Smooth muscle cell (in vitro differentiated cells): ENCODE measurements around the gene FCRL5. TPM values are rescaled to one million over a fixed set of nuclear protein-coding genes. Genes with fewer than 3 reads are reported as not detected.

Source experiments
- DNase-seq: peaks from one replicate; lab custom pipeline; 2025; ENCODE audit not compliant: unreplicated experiment; lab: John Stamatoyannopoulos, UW
- H2AFZ ChIP-seq: fragments of 200-600 bp; sonication (generic); 2 replicates; pipeline ENCODE4 v1.6.0; 2016; ENCODE audit warnings: antibody characterized with exemption, low read depth, mild to moderate bottlenecking
- H3F3A ChIP-seq: fragments of 200-600 bp; sonication (generic); 2 replicates; pipeline ENCODE4 v1.6.0; 2017; ENCODE audit warnings: antibody characterized with exemption, low read depth
- H3K27ac ChIP-seq: fragments of 200-600 bp; sonication (generic); 2 replicates; pipeline ENCODE4 v1.5.1; 2016; ENCODE audit warnings: low read depth, mild to moderate bottlenecking
- H3K27me3 ChIP-seq: fragments of 200-600 bp; sonication (generic); 2 replicates; pipeline ENCODE4 v1.6.1; 2016; ENCODE audit warnings: low read depth, mild to moderate bottlenecking
- H3K36me3 ChIP-seq: fragments of 200-600 bp; sonication (generic); 2 replicates; pipeline ENCODE4 v1.5.1; 2016; ENCODE audit warnings: low read depth
- H3K4me1 ChIP-seq: fragments of 200-600 bp; sonication (generic); 2 replicates; pipeline ENCODE4 v1.5.1; 2016; ENCODE audit warnings: low read depth
- H3K4me2 ChIP-seq: fragments of 200-600 bp; sonication (generic); 2 replicates; pipeline ENCODE4 v1.6.0; 2016; ENCODE audit warnings: mild to moderate bottlenecking
- H3K4me3 ChIP-seq: fragments of 200-600 bp; sonication (generic); 2 replicates; pipeline ENCODE4 v1.5.1; 2016; ENCODE audit warnings: mild to moderate bottlenecking
- H3K79me2 ChIP-seq: fragments of 200-600 bp; sonication (generic); 2 replicates; pipeline ENCODE4 v1.6.0; 2016; ENCODE audit warnings: low read depth, mild to moderate bottlenecking
- H3K9ac ChIP-seq: fragments of 200-600 bp; sonication (generic); 2 replicates; pipeline ENCODE4 v1.6.0; 2016; ENCODE audit warnings: low read depth
- H3K9me3 ChIP-seq: fragments of 200-600 bp; sonication (generic); replicated peaks from 2 replicates; pipeline ENCODE4 v1.5.1; 2016; ENCODE audit warnings: low read depth
- H4K20me1 ChIP-seq: fragments of 200-600 bp; sonication (generic); 2 replicates; pipeline ENCODE4 v1.6.0; 2016; ENCODE audit warnings: low read depth
- WGBS: methylation state at CpG from one replicate; pipeline ENCODE4 v1.1.7; 2016; ENCODE audit warnings: low lambda C conversion rate; 5-methylcytosine and 5-hydroxymethylcytosine counted together
- polyA plus RNA-seq: library from polyadenylated mRNA; unstranded; fragments of >200 nt; fragmentation: Nextera tagmentation; extraction: Ambion mirVana; gene quantifications from 2 replicates; pipeline ENCODE4 v1.2.1, GENCODE V29; 2016
- total RNA-seq: library from RNA; depleted of rRNA; stranded (reverse); fragments of >200 nt; gene quantifications from 2 replicates; pipeline ENCODE4 v1.2.3, GENCODE V29; 2014
- TF ChIP-seq, protein P1 (sequence below): fragments of 200-600 bp; sonication (generic); IDR thresholded peaks from 2 replicates; pipeline ENCODE4 v1.5.1; 2017; ENCODE audit warnings: borderline replicate concordance, mild to moderate bottlenecking, antibody characterized with exemption; ENCODE audit not compliant: insufficient read depth, poor library complexity, severe bottlenecking

FCRL5 gene
- total and polyA plus RNA-seq, 2 experiments from 2014 or later, result not detected

DNA sequence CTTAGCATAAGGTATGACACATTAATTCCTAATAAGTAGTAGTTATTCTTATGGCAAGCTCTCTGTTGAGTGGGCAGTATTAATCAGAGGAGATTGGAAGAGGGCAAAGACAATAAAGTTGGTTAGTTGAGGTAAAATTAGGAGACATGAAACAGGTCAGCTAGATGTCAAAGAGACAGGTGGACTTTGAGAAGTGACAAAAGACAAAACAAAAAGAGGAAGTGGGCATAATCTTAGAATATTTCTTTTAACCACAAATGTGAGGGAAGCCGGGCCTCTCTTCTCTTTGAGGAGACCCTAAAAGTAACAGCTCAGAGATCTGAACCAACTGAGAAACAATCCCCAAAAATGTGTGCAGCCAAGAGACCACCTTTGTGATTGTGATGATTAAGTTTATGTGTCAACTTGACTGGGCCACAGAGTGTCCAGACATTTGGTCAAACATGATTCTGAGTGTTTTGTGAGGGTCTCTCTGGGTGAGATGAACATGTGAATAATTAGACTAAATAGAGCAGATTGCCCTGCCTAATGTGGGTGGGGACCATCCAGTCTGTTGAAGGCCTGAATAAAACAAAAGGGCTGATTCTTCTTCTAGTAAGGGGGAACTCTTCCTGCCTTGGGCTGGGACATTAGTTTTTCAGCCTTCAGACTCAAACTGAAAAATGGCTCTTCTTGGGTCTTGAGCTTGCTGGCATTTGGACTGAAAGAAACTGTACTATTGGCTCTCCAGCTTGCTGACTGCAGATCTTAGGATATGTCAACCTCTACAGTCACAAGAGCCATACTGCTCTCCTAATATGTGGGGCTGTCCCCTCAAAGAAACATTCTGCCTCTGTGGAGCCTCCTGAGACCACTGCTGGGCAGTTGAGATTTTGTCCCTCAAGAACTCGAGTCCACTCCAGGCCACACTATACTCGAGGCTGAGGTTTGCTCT, 40.0 kb downstream of the FCRL5 start:
- H3K9me3 ChIP-seq, result no peaks in the 10 kb centered on the region
- H3K4me2 ChIP-seq, result no peak overlapping the region
- no peaks in the 10 kb centered on the region for H3K79me2 ChIP-seq
- H2AFZ ChIP-seq, result no peak overlapping the region
- H3K27me3 ChIP-seq, result no peaks in the 10 kb centered on the region
- no peak for DNase-seq
- no peak overlapping the region for H3K4me3 ChIP-seq
- no peaks in the 10 kb centered on the region for H3F3A ChIP-seq
- H3K9ac ChIP-seq, result no peak overlapping the region
- WGBS, result 93% methylated on average over 3 of the region's 3 CpGs
- no peaks in the 10 kb centered on the region for H3K4me1 ChIP-seq
- H3K27ac ChIP-seq, result no peak overlapping the region
- TF ChIP-seq, protein P1, sequence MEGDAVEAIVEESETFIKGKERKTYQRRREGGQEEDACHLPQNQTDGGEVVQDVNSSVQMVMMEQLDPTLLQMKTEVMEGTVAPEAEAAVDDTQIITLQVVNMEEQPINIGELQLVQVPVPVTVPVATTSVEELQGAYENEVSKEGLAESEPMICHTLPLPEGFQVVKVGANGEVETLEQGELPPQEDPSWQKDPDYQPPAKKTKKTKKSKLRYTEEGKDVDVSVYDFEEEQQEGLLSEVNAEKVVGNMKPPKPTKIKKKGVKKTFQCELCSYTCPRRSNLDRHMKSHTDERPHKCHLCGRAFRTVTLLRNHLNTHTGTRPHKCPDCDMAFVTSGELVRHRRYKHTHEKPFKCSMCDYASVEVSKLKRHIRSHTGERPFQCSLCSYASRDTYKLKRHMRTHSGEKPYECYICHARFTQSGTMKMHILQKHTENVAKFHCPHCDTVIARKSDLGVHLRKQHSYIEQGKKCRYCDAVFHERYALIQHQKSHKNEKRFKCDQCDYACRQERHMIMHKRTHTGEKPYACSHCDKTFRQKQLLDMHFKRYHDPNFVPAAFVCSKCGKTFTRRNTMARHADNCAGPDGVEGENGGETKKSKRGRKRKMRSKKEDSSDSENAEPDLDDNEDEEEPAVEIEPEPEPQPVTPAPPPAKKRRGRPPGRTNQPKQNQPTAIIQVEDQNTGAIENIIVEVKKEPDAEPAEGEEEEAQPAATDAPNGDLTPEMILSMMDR, result no peak
- H4K20me1 ChIP-seq, result no peaks in the 10 kb centered on the region
- H3K36me3 ChIP-seq, result no peaks in the 10 kb centered on the region

DNA sequence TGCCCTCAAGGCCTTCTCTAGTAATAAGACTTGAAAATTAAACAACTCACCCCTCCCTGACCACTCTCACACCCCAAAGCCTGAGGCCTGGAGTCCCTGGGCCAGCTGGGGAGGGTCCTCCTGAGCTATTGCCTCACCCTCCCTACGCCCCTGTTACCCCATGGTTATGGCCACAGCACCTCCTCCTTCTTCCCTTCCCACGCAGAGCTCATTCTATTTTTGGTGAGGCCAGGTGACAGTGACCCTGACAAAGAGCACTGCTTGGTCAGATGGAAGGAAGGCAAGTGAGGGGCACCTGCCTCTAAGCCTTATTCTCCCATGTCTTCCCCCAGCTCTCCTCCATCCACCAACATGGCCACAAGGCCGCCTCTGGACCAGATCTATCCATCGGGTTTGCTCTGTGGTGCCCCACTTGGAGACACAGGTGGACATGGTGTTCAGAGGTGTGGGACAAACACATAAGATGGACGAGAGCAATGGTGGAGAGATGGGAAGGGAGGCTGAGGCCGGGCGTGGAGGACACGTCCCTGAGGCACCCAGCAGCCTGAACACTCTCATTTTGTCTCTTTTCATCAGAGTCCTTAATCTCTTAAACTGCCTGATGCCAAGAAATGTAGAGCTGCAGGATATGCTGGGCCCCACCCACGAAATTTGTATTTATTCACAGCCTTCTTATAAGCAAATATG, 42.6 kb downstream of the FCRL5 start:
- H3K79me2 ChIP-seq, result no peaks in the 10 kb centered on the region
- no peaks in the 10 kb centered on the region for H3K36me3 ChIP-seq
- H3K9ac ChIP-seq, result no peak overlapping the region
- H4K20me1 ChIP-seq, result no peaks in the 10 kb centered on the region
- TF ChIP-seq, protein P1, result no peak
- H3K9me3 ChIP-seq, result no peaks in the 10 kb centered on the region
- no peak overlapping the region for H3K4me2 ChIP-seq
- H3F3A ChIP-seq, result no peaks in the 10 kb centered on the region
- no peaks in the 10 kb centered on the region for H3K27me3 ChIP-seq
- H3K4me3 ChIP-seq, result no peak overlapping the region
- H3K27ac ChIP-seq, result no peak overlapping the region
- 92% methylated on average over 9 of the region's 9 CpGs for WGBS
- no peak for DNase-seq
- H3K4me1 ChIP-seq, result no peaks in the 10 kb centered on the region
- H2AFZ ChIP-seq, result no peak overlapping the region

DNA sequence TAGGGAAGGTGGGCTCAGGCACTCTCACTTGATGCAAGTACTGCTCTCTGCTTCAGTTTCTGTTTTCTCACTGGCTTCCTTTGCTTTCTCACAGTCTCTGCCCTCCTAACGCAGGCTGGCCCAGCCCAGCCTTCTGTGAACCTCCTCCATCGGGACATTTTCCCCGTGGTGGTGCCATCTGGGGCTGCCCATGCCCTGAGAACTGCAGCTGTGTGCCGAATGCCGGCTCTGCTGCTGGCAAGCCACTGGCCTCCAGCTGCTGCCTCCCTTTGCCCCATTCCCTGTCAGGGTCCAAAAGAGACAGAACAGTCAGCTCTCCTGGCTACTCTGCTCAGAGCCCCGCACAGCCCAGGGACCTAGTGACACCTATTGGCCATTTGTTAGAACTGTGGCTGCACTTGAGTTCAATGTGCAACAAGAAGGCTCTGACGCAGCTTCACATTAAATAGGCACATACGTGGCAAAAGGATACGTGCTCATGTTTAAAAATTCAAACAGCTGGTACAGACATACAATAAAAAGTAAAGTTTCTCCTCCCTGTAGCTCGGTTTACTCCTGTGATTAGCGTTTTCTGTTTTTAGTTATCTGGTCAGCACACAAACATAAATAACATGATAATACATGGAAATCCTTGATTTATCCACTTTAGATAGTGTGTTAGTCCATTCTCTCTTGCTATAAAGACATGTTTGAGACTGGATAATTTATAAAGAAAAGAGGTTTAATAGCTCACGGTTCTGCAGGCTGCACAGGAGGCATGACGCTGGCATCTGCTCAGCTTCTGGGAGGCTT, 46.6 kb downstream of the FCRL5 start:
- H3F3A ChIP-seq, result no peaks in the 10 kb centered on the region

More for the DNA sequence above, 46.6 kb downstream of the FCRL5 start:
- Histone ChIP-seq H3K4me2 (no peak overlapping the region), H3K27me3 (no peaks in the 10 kb centered on the region), H3K36me3 (no peaks in the 10 kb centered on the region), H4K20me1 (no peaks in the 10 kb centered on the region), H3K4me3 (no peak overlapping the region), H3K9ac (no peak overlapping the region), H3K79me2 (no peaks in the 10 kb centered on the region), H3K9me3 (no peaks in the 10 kb centered on the region), H3K4me1 (no peaks in the 10 kb centered on the region), H3K27ac (no peak overlapping the region), H2AFZ (no peak overlapping the region)
- 32% methylated on average over 13 of the region's 13 CpGs for WGBS
- TF ChIP-seq, protein P1, result peak; percentile 67
- peak; percentile 21 for DNase-seq
